Measurements from ENCODE around the gene EYA2. TPM values are rescaled to one million over a fixed set of nuclear protein-coding genes. Genes with fewer than 3 reads are reported as not detected.

The EYA2 gene
- total and polyA plus RNA-seq, 12 donors: 0.54 to 2.2 (median 1.4) TPM

GRCh38 chr20:47188540-47188939, 293.9 kb downstream of the EYA2 start:
- no peaks in the 10 kb centered on the region for H3K27me3 ChIP-seq
- intact Hi-C loops (cut with DNase I): no loop called here
- H3K4me1 ChIP-seq (replicated peaks in 1 of 2): no peaks in the 10 kb centered on the region
- no peaks in the 10 kb centered on the region for H3K36me3 ChIP-seq (replicated peaks in 1 of 2)
- TF ChIP-seq POLR2A (IDR thresholded peaks at IDR 0.05): no peak
- no peak for TF ChIP-seq CTCF (IDR thresholded peaks at IDR 0.05)
- H3K27ac ChIP-seq: no peak overlapping the region
- H3K9me3 ChIP-seq (replicated peaks in 1 of 3): no peaks in the 10 kb centered on the region
- no peak overlapping the region for H3K4me3 ChIP-seq
- WGBS, 4 donors: 66 to 73% (median 69%) methylated on average over 5 of the region's 5 CpGs
- no peak for DNase-seq

GRCh38 chr20:47189060-47189459, 294.4 kb downstream of the EYA2 start:
- intact Hi-C loops (cut with DNase I): no loop called here
- no peaks in the 10 kb centered on the region for H3K27me3 ChIP-seq
- 62 to 75% (median 68%) methylated on average over 11 of the region's 11 CpGs for WGBS, 4 donors
- TF ChIP-seq POLR2A (IDR thresholded peaks at IDR 0.05) (no peak), CTCF (IDR thresholded peaks at IDR 0.05) (no peak)
- no peak for DNase-seq
- no peak overlapping the region for H3K4me3 ChIP-seq
- no peaks in the 10 kb centered on the region for H3K36me3 ChIP-seq (replicated peaks in 1 of 2)
- H3K4me1 ChIP-seq (replicated peaks in 1 of 2): no peaks in the 10 kb centered on the region
- no peaks in the 10 kb centered on the region for H3K9me3 ChIP-seq (replicated peaks in 1 of 3)
- no peak overlapping the region for H3K27ac ChIP-seq

GRCh38 chr20:47191074-47191673, 296.5 kb downstream of the EYA2 start:
- Histone ChIP-seq H3K36me3 (replicated peaks in 1 of 2) (no peaks in the 10 kb centered on the region), H3K27me3 (no peaks in the 10 kb centered on the region), H3K4me1 (replicated peaks in 1 of 2) (no peaks in the 10 kb centered on the region), H3K4me3 (no peak overlapping the region), H3K9me3 (replicated peaks in 1 of 3) (no peaks in the 10 kb centered on the region), H3K27ac (no peak overlapping the region)
- intact Hi-C loops (cut with DNase I): loop anchor here in 1 of 2 donors (10.0 kb wide), 1 partner anchor 434 kb away; no protein-coding TSS in a partner anchor
- no peak for DNase-seq
- WGBS, 4 donors: 53 to 64% (median 59%) methylated on average over 1 of the region's 1 CpG
- TF ChIP-seq POLR2A (IDR thresholded peaks at IDR 0.05): no peak
- TF ChIP-seq CTCF (IDR thresholded peaks at IDR 0.05): no peak

- H3K4me3 ChIP-seq: no peak overlapping the region
- WGBS, 4 donors: 84 to 92% (median 88%) methylated on average over 3 of the region's 3 CpGs
- no peaks in the 10 kb centered on the region for H3K27me3 ChIP-seq
- intact Hi-C loops (cut with DNase I): loop anchor here in 1 of 2 donors (10.0 kb wide), 1 partner anchor 433 kb away; no protein-coding TSS in a partner anchor
- H3K36me3 ChIP-seq (replicated peaks in 1 of 2): no peaks in the 10 kb centered on the region
- no peak for TF ChIP-seq POLR2A (IDR thresholded peaks at IDR 0.05)
- TF ChIP-seq CTCF (IDR thresholded peaks at IDR 0.05): no peak
- no peaks in the 10 kb centered on the region for H3K4me1 ChIP-seq (replicated peaks in 1 of 2)
- H3K27ac ChIP-seq: no peak overlapping the region
- H3K9me3 ChIP-seq (replicated peaks in 1 of 3): no peaks in the 10 kb centered on the region
- no peak for DNase-seq
Measured at GRCh38 chr20:47191956-47192355, 297.3 kb downstream of the EYA2 start.

Measured in adrenal gland (tissue), 12 donors.